ENCODE results near the gene SSUH2. TPM values are rescaled to one million over a fixed set of nuclear protein-coding genes. Genes with fewer than 3 reads are reported as not detected.

Gene SSUH2
- total RNA-seq, 1 experiment from 2014 or later: 0.30 TPM

DNA sequence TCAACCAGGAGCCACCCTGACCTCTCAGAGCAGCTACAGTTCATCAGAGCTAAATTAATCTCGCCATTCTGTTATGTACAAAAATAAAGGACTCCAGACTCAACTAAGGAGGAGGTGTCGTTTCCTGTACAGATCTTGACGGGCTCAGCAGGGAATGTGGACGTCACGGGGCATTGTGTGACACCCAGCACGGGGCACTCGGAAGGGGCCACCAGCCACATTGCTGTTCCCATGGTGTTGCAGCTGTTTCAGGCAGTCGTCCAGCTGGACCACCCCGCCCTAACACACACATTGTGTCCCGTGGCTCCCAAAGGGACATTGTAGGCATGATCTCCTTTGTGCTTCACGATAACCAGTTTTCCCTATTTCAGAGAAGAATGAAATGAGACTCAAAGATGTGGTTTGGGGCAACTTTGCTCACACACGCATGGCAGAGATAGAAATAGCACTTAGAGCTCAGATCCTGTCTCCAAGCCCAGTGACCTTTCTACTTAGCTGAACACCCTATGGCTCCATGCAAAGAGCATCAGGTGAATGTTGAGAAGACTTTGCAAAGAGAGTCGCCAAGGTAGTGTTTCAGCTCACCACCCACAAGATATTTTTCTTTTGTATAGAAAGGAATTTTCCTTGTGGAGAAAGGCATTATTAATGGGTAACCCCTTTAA is 5.5 kb downstream of the SSUH2 start:
- H3K36me3 ChIP-seq: no peaks in the 10 kb centered on the region
- no peaks in the 10 kb centered on the region for H3K9me3 ChIP-seq (replicated peaks)
- peaks cover 6% of the 10 kb centered on the region; the same call in 1 of the 2 replicates for H3K4me1 ChIP-seq
- DNase-seq: peak; percentile 78 to 83
- peak overlapping the region; percentile 35 for H3K4me3 ChIP-seq
- peak overlapping the region; percentile 30 for H3K27ac ChIP-seq
- H3K27me3 ChIP-seq: no peaks in the 10 kb centered on the region

DNA sequence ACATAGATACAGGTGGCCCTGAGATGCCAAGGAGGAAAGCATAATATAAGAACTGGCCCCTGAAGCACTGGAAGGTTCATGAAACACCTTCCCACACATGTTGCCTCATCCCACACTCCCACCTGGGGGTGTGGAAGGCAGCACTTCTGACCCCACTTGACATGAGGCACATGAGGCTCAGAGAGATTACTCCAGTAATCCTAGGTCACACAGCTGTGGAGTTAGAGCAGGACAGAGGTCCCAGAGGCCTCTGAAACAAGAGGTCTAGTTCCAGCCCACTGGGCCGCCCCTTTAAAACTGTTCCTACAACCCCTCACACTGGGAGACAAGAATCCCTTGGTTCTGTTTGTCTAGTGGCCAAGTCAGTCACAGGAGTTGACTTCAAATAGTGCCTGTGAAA is 7.2 kb downstream of the SSUH2 start:
- DNase-seq: no peak
- peaks cover 6% of the 10 kb centered on the region; the same call in 1 of the 2 replicates for H3K4me1 ChIP-seq
- no peak overlapping the region for H3K27ac ChIP-seq
- no peaks in the 10 kb centered on the region for H3K9me3 ChIP-seq (replicated peaks)
- H3K36me3 ChIP-seq: no peaks in the 10 kb centered on the region
- no peaks in the 10 kb centered on the region for H3K27me3 ChIP-seq
- no peak overlapping the region for H3K4me3 ChIP-seq

- no peak overlapping the region for H3K27ac ChIP-seq
- H3K36me3 ChIP-seq: no peaks in the 10 kb centered on the region
- H3K9me3 ChIP-seq (replicated peaks): no peaks in the 10 kb centered on the region
- peaks cover 6% of the 10 kb centered on the region; the same call in 1 of the 2 replicates for H3K4me1 ChIP-seq
- no peaks in the 10 kb centered on the region for H3K27me3 ChIP-seq
- no peak for DNase-seq
- no peak overlapping the region for H3K4me3 ChIP-seq
These were observed 9.0 kb downstream of the SSUH2 start for GRCh38 chr3:8635631-8636030.

DNA sequence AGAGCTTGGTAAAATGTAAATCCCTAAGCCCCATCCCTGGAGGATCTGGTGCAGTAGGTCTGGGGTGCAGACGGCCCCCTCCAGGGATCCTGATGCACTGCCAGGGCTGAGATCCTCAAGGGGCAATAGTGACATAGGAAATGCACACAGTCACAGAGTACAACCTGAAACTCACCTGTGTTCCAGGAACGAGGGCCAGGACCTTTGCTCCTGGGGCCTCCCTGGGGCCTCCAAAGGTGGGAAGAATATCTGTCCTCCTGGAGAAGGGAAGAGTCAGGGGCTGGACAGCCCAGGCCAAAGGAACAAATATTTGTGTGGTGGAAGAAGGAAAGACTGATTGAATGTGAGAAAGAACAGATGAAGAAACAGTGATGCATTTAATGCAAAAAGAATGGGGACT is 9.5 kb downstream of the SSUH2 start:
- Histone ChIP-seq H3K4me1 (peaks cover 6% of the 10 kb centered on the region), H3K4me3 (no peak overlapping the region), H3K27ac (no peak overlapping the region), H3K36me3 (no peaks in the 10 kb centered on the region), H3K27me3 (no peaks in the 10 kb centered on the region), H3K9me3 (replicated peaks) (no peaks in the 10 kb centered on the region)
- DNase-seq: no peak

DNA sequence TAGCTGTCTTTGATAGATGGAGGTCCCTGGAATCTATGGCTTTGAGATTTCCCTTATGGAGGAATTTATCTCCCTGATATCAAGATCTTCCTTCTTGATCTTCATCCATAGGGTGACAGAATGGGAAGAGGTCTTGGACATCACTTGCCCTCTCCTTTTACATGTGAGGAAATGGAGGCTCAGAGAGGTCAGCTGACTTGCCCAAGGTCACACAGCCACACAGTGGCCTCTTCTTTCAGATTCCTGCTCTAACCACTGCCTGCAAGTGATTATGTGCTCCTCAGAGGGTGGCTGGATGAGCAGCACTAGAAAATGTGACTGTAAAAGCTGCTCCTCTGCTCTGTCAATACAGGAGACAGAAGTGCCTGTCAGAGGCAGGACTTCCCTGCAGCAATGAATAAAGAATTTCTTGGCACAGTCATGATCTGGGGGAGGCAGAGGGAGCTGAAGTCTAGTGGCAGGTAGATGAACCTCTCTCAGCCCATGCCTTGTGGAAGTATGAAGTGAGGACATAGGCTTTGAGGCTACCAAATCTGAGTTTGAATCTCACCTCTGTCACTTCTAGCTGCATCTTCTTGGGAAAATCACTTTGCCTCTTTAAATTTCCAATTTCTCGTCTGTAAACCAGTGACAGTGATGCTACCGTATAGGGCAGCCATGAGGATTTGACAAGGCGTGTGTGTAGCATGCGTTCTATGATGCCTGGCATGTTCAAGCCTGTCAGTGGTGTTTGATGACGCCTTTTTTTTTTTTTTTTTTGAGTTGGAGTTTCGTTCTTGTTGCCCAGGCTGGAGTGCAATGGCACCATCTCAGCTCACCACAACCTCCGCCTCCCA is 12.0 kb downstream of the SSUH2 start:
- Histone ChIP-seq H3K27ac (no peak overlapping the region), H3K27me3 (no peaks in the 10 kb centered on the region), H3K9me3 (replicated peaks) (no peaks in the 10 kb centered on the region), H3K36me3 (no peaks in the 10 kb centered on the region), H3K4me3 (no peak overlapping the region), H3K4me1 (peaks cover 12% of the 10 kb centered on the region)
- DNase-seq: no peak

DNA sequence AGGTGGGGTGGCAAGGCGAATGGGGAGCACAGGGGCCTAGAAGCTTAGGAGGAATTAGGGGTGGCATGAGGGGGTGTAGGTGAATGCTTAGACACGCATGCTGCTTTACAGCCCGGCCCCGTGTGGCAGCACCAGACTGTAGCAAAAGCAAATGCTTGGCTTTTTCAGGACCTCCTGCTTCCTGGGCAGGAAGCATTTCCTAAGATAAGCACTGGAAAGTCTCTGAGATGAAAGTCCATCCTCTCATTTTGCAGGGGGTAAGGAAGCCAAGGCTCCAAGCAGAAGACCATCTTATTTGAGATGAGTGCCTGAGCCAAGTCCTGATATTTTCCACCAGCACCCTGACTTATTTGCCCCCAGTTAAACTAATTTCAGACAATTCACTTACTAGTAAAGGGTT is 12.9 kb downstream of the SSUH2 start:
- H3K36me3 ChIP-seq: no peaks in the 10 kb centered on the region
- DNase-seq: no peak
- H3K9me3 ChIP-seq (replicated peaks): no peaks in the 10 kb centered on the region
- H3K27ac ChIP-seq: no peak overlapping the region
- H3K4me3 ChIP-seq: no peak overlapping the region
- H3K27me3 ChIP-seq: no peaks in the 10 kb centered on the region
- peaks cover 12% of the 10 kb centered on the region for H3K4me1 ChIP-seq

DNA sequence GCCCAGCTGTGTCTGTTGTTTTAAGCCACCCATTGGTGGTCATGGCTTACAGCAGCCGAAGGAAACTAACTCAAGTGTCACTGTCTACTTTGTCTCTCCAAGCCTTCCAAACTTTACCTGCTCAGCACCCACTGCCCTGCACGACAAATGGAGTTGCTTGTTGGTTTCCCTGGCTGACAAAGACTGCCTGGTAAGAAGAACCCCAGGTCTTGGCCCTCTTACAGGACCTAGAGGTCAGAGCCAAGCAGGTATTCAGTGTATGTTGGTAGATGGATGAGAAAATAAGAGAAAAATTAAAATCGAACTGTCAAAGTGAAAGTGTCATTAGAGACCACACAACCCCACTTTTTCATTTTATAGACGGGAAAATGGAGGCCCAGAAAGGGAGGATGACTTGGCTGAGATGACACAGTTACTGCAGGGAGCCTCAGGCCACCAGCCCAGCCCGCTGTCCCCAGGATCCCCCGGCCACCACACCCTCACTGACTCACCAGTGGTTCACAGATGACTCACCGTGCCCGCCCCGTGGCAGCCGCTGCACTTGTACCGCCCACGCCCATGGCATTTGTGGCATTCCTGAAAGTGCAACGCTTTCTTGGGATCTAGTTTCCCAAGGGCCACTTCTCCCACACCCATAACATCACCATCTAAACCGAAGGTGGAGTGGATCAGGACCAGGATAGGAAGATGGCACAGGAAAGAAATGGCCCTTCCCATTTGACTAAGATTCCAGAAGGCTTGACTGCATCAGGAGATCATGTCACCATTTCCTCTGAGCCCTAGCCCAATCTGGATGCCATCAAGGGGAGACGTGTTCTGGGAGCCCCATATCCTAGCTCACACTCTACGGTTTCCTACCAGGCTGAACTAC is 15.2 kb downstream of the SSUH2 start:
- peak overlapping the region; percentile 42 for H3K27ac ChIP-seq
- no peaks in the 10 kb centered on the region for H3K27me3 ChIP-seq
- H3K4me3 ChIP-seq: no peak overlapping the region
- peak; percentile 76 to 85 for DNase-seq
- H3K4me1 ChIP-seq: peaks cover 12% of the 10 kb centered on the region
- H3K36me3 ChIP-seq: no peaks in the 10 kb centered on the region
- H3K9me3 ChIP-seq (replicated peaks): no peaks in the 10 kb centered on the region

- no peaks in the 10 kb centered on the region for H3K9me3 ChIP-seq (replicated peaks)
- H3K4me3 ChIP-seq: no peak overlapping the region
- no peak overlapping the region for H3K27ac ChIP-seq
- DNase-seq: no peak
- H3K36me3 ChIP-seq: no peaks in the 10 kb centered on the region
- no peaks in the 10 kb centered on the region for H3K27me3 ChIP-seq
- peaks cover 12% of the 10 kb centered on the region for H3K4me1 ChIP-seq
These were observed 16.6 kb downstream of the SSUH2 start for GRCh38 chr3:8627949-8628348.

- no peak for DNase-seq
- Histone ChIP-seq H3K9me3 (replicated peaks) (no peaks in the 10 kb centered on the region), H3K27ac (no peak overlapping the region)
These were observed 17.2 kb downstream of the SSUH2 start for GRCh38 chr3:8627201-8627940.

GRCh38 chr3:8625991-8626390 is 18.6 kb downstream of the SSUH2 start:
- Histone ChIP-seq H3K27me3 (no peaks in the 10 kb centered on the region), H3K36me3 (no peaks in the 10 kb centered on the region), H3K9me3 (replicated peaks) (no peaks in the 10 kb centered on the region), H3K27ac (no peak overlapping the region), H3K4me1 (peaks cover 12% of the 10 kb centered on the region), H3K4me3 (no peak overlapping the region)
- DNase-seq: peak in 1 of 2 experiments; percentile 22

More at GRCh38 chr3:8627201-8627940, 17.2 kb downstream of the SSUH2 start:
- peaks cover 12% of the 10 kb centered on the region for H3K4me1 ChIP-seq
- no peak overlapping the region for H3K4me3 ChIP-seq
- no peaks in the 10 kb centered on the region for H3K36me3 ChIP-seq
- H3K27me3 ChIP-seq: no peaks in the 10 kb centered on the region

DNA sequence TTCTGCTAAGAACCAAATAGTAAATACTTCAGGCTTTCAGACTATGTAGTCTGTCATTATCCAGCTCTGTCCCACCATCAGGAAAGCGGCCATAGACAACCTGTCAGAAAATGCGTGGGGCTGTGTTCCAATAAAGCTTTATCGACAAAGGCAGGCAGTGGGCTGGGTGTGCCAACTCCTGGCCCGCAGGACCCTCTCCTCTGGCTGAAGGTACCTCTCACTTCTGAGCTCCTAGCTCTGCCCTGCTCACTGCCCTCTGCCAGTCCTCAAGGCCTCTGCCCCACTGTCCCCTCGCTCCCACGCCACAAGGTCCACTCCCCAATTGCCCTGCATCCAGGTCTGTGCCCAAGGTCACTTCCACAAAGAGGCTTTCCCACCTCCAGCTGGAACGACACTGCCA is 20.0 kb downstream of the SSUH2 start:
- DNase-seq: no peak
- Histone ChIP-seq H3K27ac (no peak overlapping the region), H3K27me3 (no peaks in the 10 kb centered on the region), H3K4me3 (no peak overlapping the region), H3K36me3 (no peaks in the 10 kb centered on the region), H3K9me3 (replicated peaks) (peaks cover 6% of the 10 kb centered on the region; the same call in 1 of the 2 replicates), H3K4me1 (peaks cover 8% of the 10 kb centered on the region)

- Histone ChIP-seq H3K27ac (no peak overlapping the region), H3K27me3 (no peaks in the 10 kb centered on the region), H3K4me1 (no peaks in the 10 kb centered on the region; the same call in 1 of the 2 replicates), H3K9me3 (replicated peaks) (peaks cover 6% of the 10 kb centered on the region; the same call in 1 of the 2 replicates), H3K36me3 (no peaks in the 10 kb centered on the region), H3K4me3 (no peak overlapping the region)
- no peak for DNase-seq
These were observed 20.9 kb downstream of the SSUH2 start for GRCh38 chr3:8623741-8624140.

GRCh38 chr3:8622873-8623691 is 21.5 kb downstream of the SSUH2 start:
- peak; percentile 80 to 90 for DNase-seq
- H3K4me1 ChIP-seq: no peaks in the 10 kb centered on the region; the same call in 1 of the 2 replicates
- H3K4me3 ChIP-seq: peak overlapping the region; percentile 2; the same call in 1 of the 2 replicates
- H3K27me3 ChIP-seq: no peaks in the 10 kb centered on the region
- H3K9me3 ChIP-seq (replicated peaks): peaks cover 6% of the 10 kb centered on the region; the same call in 1 of the 2 replicates
- H3K27ac ChIP-seq: no peak overlapping the region
- H3K36me3 ChIP-seq: no peaks in the 10 kb centered on the region

Data from SJCRH30 (cell line).